CD4-positive, alpha-beta T cell treated with Interleukin-2 at 100 ng/mL for 4 hours (primary cell): ENCODE measurements around the gene COX7B2.
A peak's percentile ranks its signal among the peaks of the same experiment; 100 is the strongest.

ENCODE experiments used
- DNase-seq: peaks from one replicate; pipeline ENCODE4 v3.0.0-alpha.2; 2020; ENCODE audit warnings: low spot score

COX7B2 gene

GRCh38 chr4:46889410-46889809 is 19.6 kb downstream of the COX7B2 start:
- no peak for DNase-seq

GRCh38 chr4:46886711-46887110 is 22.3 kb downstream of the COX7B2 start:
- DNase-seq = no peak

- no peak for DNase-seq
These were observed 30.4 kb downstream of the COX7B2 start for GRCh38 chr4:46878641-46879040.

GRCh38 chr4:46874811-46875210 is 34.2 kb downstream of the COX7B2 start:
- DNase-seq = no peak

- no peak for DNase-seq
These were observed 38.6 kb downstream of the COX7B2 start for GRCh38 chr4:46870411-46870810.

- no peak for DNase-seq
These were observed 52.7 kb downstream of the COX7B2 start for GRCh38 chr4:46856333-46856732.

- DNase-seq = no peak
These were observed 56.2 kb downstream of the COX7B2 start for GRCh38 chr4:46852800-46853199.

- DNase-seq = no peak
These were observed 59.0 kb downstream of the COX7B2 start for GRCh38 chr4:46850026-46850425.

- peak; percentile 51 for DNase-seq
These were observed 64.6 kb downstream of the COX7B2 start for GRCh38 chr4:46844325-46844917.

- DNase-seq = no peak
These were observed 69.9 kb downstream of the COX7B2 start for GRCh38 chr4:46839128-46839527.

- DNase-seq = no peak
These were observed 71.4 kb downstream of the COX7B2 start for GRCh38 chr4:46837639-46838038.

- DNase-seq = no peak
These were observed 72.5 kb downstream of the COX7B2 start for GRCh38 chr4:46836584-46836983.

- no peak for DNase-seq
These were observed 78.0 kb downstream of the COX7B2 start for GRCh38 chr4:46830971-46831454.

GRCh38 chr4:46820154-46820553 is 88.9 kb downstream of the COX7B2 start:
- no peak for DNase-seq

GRCh38 chr4:46819095-46819494 is 90.0 kb downstream of the COX7B2 start:
- DNase-seq = no peak

GRCh38 chr4:46818604-46819003 is 90.4 kb downstream of the COX7B2 start:
- DNase-seq = no peak

- DNase-seq = no peak
These were observed 91.2 kb downstream of the COX7B2 start for GRCh38 chr4:46817806-46818205.

- DNase-seq = no peak
These were observed 104.1 kb downstream of the COX7B2 start for GRCh38 chr4:46804781-46805413.

GRCh38 chr4:46793036-46793435 is 116.0 kb downstream of the COX7B2 start:
- DNase-seq = no peak

- DNase-seq = no peak
These were observed 127.5 kb downstream of the COX7B2 start for GRCh38 chr4:46781434-46782092.

- DNase-seq = no peak
These were observed 143.6 kb downstream of the COX7B2 start for GRCh38 chr4:46765465-46765864.

GRCh38 chr4:46730075-46730474 is 179.0 kb downstream of the COX7B2 start:
- DNase-seq = no peak

- DNase-seq = no peak
These were observed 189.0 kb downstream of the COX7B2 start for GRCh38 chr4:46720055-46720454.
